Non-pigmented ciliary epithelial cell (primary cell): ENCODE data around the gene ITGAD.

Source experiments
- DNase-seq: peaks from one replicate; pipeline ENCODE4 v3.0.0-alpha.2; 2010; ENCODE audit warnings: low read depth

The ITGAD gene

GRCh38 chr16:31459687-31460581 is 66.8 kb downstream of the ITGAD start:
- DNase-seq: peak; percentile 96

- DNase-seq: no peak
Measured at GRCh38 chr16:31460582-31461002, 67.5 kb downstream of the ITGAD start.

- DNase-seq: no peak
Measured at GRCh38 chr16:31461201-31461920, 68.2 kb downstream of the ITGAD start.

GRCh38 chr16:31461921-31462804 is 69.0 kb downstream of the ITGAD start:
- no peak for DNase-seq

- no peak for DNase-seq
Measured at GRCh38 chr16:31464348-31464769, 71.2 kb downstream of the ITGAD start.

GRCh38 chr16:31464781-31465260 is 71.7 kb downstream of the ITGAD start:
- DNase-seq: no peak

- DNase-seq: no peak
Measured at GRCh38 chr16:31465788-31466370, 72.7 kb downstream of the ITGAD start.

GRCh38 chr16:31466381-31466841 is 73.3 kb downstream of the ITGAD start:
- DNase-seq: no peak

- DNase-seq: no peak
Measured at GRCh38 chr16:31467151-31467773, 74.1 kb downstream of the ITGAD start.

GRCh38 chr16:31467858-31468257 is 74.7 kb downstream of the ITGAD start:
- no peak for DNase-seq

- no peak for DNase-seq
Measured at GRCh38 chr16:31470615-31471014, 77.5 kb downstream of the ITGAD start.

GRCh38 chr16:31471241-31471874 is 78.2 kb downstream of the ITGAD start:
- DNase-seq: no peak

- DNase-seq: no peak
Measured at GRCh38 chr16:31471875-31472708, 79.0 kb downstream of the ITGAD start, which contains the start of gene TGFB1I1. TSS of gene TGFB1I1 (plus strand) at chr16:31472152. CDS start at chr16:31472189, 37 bp downstream.

GRCh38 chr16:31472709-31473203 is 79.6 kb downstream of the ITGAD start:
- DNase-seq: peak; percentile 75

- DNase-seq: no peak
Measured at GRCh38 chr16:31473264-31473984, 80.3 kb downstream of the ITGAD start.

GRCh38 chr16:31474173-31474714 is 81.1 kb downstream of the ITGAD start:
- DNase-seq: peak; percentile 79

- DNase-seq: no peak
Measured at GRCh38 chr16:31474773-31475738, 81.9 kb downstream of the ITGAD start.
